Osteocyte (in vitro differentiated cells): ENCODE results near the gene CTTNBP2NL. TPM values are rescaled to one million over a fixed set of nuclear protein-coding genes. Genes with fewer than 3 reads are reported as not detected.
"Not testable (repeated sequence)": the region's sequence is repeated elsewhere in the genome, so short reads cannot be mapped to it uniquely, and the experiment has no call there.

Experiments used
- DNase-seq: peaks from one replicate; pipeline ENCODE4 v3.0.0; 2021; ENCODE audit warnings: mixed read lengths; ENCODE audit not compliant: unreplicated experiment; ENCODE audit errors: extremely low spot score
- H3K27ac Mint-ChIP-seq: one replicate; pipeline ENCODE4 v1.8.0; 2021; ENCODE audit warnings: mild to moderate bottlenecking, mixed read lengths; ENCODE audit not compliant: unreplicated experiment
- H3K27me3 Mint-ChIP-seq: one replicate; pipeline ENCODE4 v1.8.0; 2021; ENCODE audit warnings: mixed read lengths; ENCODE audit not compliant: unreplicated experiment
- H3K36me3 Mint-ChIP-seq: one replicate; pipeline ENCODE4 v1.8.0; 2021; ENCODE audit warnings: mixed read lengths; ENCODE audit not compliant: unreplicated experiment
- H3K4me1 Mint-ChIP-seq: one replicate; pipeline ENCODE4 v1.8.0; 2021; ENCODE audit warnings: mixed read lengths; ENCODE audit not compliant: unreplicated experiment
- H3K4me3 Mint-ChIP-seq: one replicate; pipeline ENCODE4 v1.8.0; 2021; ENCODE audit warnings: mild to moderate bottlenecking, moderate library complexity, mixed read lengths; ENCODE audit not compliant: unreplicated experiment
- H3K9me3 Mint-ChIP-seq: one replicate; pipeline ENCODE4 v1.8.0; 2021; ENCODE audit warnings: mixed read lengths; ENCODE audit not compliant: unreplicated experiment
- CTCF ChIP-seq: fragments of 200-600 bp; sonication (generic); IDR thresholded peaks from 2 replicates; pipeline ENCODE4 v1.5.0; 2021; ENCODE audit warnings: antibody characterized with exemption, mild to moderate bottlenecking, moderate library complexity
- total RNA-seq: library from RNA; stranded (reverse); gene quantifications from 2 replicates; pipeline ENCODE4 v1.2.1, GENCODE V29; 2021

CTTNBP2NL gene
- total RNA-seq, 1 donor from 2014 or later, result 50.6 TPM

- peaks cover 32% of the 10 kb centered on the region for H3K36me3 Mint-ChIP-seq
- no peak overlapping the region for H3K4me3 Mint-ChIP-seq
- TF ChIP-seq CTCF, result no peak
- H3K27me3 Mint-ChIP-seq, result no peaks in the 10 kb centered on the region
- H3K9me3 Mint-ChIP-seq, result peaks cover 3% of the 10 kb centered on the region
- H3K27ac Mint-ChIP-seq, result no peak overlapping the region
- peaks cover 10% of the 10 kb centered on the region for H3K4me1 Mint-ChIP-seq
- no peak for DNase-seq
Observed at GRCh38 chr1:112436384-112437156, 40.6 kb downstream of the CTTNBP2NL start.

DNA sequence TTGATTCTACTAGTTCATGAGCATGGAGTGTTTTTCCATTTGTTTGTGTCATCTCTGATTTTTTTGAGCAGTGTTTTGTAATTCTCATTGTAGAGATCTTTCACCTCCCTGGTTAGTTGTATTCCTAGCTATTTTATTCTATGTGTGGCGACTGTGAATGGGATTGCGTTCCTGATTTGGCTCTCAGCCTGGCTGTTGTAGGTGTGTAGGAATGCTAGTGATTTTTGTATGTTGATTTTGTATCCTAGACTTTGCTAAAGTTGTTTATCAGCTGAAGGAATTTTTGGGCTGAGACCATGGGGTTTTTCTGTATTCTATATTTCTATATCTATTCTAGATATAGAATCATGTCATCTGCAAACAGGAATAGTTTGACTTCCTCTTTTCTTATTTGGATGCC is 42.1 kb downstream of the CTTNBP2NL start:
- H3K27ac Mint-ChIP-seq, DNase-seq, H3K9me3 Mint-ChIP-seq, H3K4me3 Mint-ChIP-seq, H3K27me3 Mint-ChIP-seq: not testable (repeated sequence)
- peaks cover 32% of the 10 kb centered on the region for H3K36me3 Mint-ChIP-seq
- H3K4me1 Mint-ChIP-seq, result peaks cover 10% of the 10 kb centered on the region

DNA sequence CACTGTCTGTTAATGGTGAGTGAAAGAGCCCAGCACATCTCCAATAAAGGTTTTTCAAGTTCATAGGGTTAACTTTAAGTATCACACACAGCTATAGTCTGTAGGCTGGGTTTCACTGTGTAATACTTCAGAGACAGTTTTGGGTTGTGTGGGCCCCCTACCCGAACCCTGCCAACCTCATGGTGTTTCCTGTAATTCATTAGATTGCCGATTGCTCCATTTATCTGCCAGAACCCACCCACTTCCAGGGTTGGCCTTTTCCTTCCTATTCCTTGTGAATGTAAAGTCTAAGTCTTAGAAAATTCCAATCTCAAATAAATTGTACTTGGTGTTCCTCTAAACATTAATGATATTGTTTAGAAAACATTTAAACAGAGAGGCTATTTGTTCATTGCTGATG is 43.6 kb downstream of the CTTNBP2NL start:
- Mint-ChIP-seq H3K9me3 (peaks cover 3% of the 10 kb centered on the region), H3K27ac (no peak overlapping the region), H3K27me3 (no peaks in the 10 kb centered on the region), H3K36me3 (peaks cover 27% of the 10 kb centered on the region), H3K4me1 (peaks cover 18% of the 10 kb centered on the region), H3K4me3 (no peak overlapping the region)
- no peak for DNase-seq
- no peak for TF ChIP-seq CTCF

DNA sequence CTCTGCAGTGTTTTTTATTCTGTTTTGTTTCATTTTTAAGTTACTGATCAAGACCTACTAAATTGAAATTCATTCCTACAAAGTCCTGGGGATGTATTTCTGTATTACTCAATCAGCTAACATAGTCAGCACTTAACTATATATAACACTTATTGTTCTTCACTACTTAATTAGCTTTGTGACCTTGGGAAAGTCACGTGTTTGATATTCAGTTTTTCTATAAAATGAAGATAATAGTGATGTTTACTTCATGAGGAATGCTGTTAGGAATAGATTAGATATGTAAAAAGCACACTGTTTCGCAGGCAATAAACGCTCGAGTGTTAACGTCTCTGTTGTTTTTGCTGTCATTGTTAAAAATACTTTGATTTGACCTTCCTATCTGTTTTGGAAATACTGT is 44.6 kb downstream of the CTTNBP2NL start:
- H3K4me1 Mint-ChIP-seq, result peaks cover 27% of the 10 kb centered on the region
- no peaks in the 10 kb centered on the region for H3K27me3 Mint-ChIP-seq
- no peak for TF ChIP-seq CTCF
- H3K9me3 Mint-ChIP-seq, result peaks cover 3% of the 10 kb centered on the region
- no peak overlapping the region for H3K4me3 Mint-ChIP-seq
- H3K36me3 Mint-ChIP-seq, result peaks cover 27% of the 10 kb centered on the region
- DNase-seq, result no peak
- peak overlapping the region; percentile 6 for H3K27ac Mint-ChIP-seq

DNA sequence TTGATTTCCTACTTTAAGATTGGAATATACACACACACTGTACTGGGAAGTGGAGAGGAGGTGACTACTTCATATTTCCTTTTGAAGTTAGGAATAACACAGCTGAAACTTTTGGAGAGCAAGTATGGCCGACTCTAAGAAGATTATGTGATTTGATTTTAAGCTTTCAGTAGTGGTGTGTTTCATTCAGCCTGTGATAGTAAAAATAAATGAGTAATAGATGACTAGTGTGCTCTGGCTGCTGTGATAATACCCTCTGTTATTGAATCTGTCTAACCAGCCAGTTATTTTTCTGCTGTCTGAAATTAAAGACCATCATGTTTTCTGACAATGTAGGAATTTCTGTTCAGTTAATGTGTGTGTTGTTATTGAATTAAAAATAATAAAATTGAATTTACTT is 48.3 kb downstream of the CTTNBP2NL start:
- Mint-ChIP-seq H3K27me3 (no peaks in the 10 kb centered on the region), H3K4me3 (no peak overlapping the region), H3K27ac (peak overlapping the region; percentile 78), H3K36me3 (peaks cover 16% of the 10 kb centered on the region), H3K4me1 (peaks cover 30% of the 10 kb centered on the region), H3K9me3 (no peaks in the 10 kb centered on the region)
- TF ChIP-seq CTCF, result no peak
- no peak for DNase-seq
